ENCODE data around the gene GRB2.

The GRB2 gene

GRCh38 chr17:75430159-75430974 lies 24.9 kb upstream of the GRB2 start:
- H3K27me3 ChIP-seq, result peaks cover 6% of the 10 kb centered on the region
- TF ChIP-seq CTCF (IDR thresholded peaks at IDR 0.05; ENCODE audit: low read depth, low read length), result no peak
- H3K36me3 ChIP-seq, result no peaks in the 10 kb centered on the region
- DNase-seq, result no peak
- H3K9me3 ChIP-seq, result no peaks in the 10 kb centered on the region
- no peak overlapping the region for H3K4me3 ChIP-seq (ENCODE audit: low read depth, low read length)
- no peaks in the 10 kb centered on the region for H3K4me1 ChIP-seq

- no peak overlapping the region for H3K4me3 ChIP-seq (ENCODE audit: low read depth, low read length)
- H3K36me3 ChIP-seq, result no peaks in the 10 kb centered on the region
- no peaks in the 10 kb centered on the region for H3K4me1 ChIP-seq
- no peaks in the 10 kb centered on the region for H3K27me3 ChIP-seq
- no peak for TF ChIP-seq CTCF (IDR thresholded peaks at IDR 0.05; ENCODE audit: low read depth, low read length)
- no peaks in the 10 kb centered on the region for H3K9me3 ChIP-seq
- DNase-seq, result no peak
Observed at GRCh38 chr17:75428543-75429469, 23.3 kb upstream of the GRB2 start.

DNA sequence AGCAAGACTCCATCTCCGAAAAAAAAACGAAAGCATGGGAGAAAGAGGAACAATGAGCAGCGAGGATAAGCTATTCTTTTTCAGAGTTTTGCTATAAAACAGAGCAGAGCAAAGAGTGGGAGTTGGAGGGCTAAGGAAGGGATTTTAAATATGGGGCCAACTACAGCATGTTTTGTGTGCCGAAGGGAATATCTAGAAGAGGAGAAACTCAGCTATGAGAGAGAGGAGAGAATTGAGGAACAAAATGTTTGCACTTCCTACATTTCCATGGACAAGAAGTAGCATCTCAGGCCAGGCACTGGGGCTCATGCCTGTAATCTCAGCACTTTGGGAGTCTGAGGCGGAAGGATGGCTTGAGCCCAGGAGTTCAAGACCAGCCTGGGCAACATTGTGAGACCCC lies 13.1 kb upstream of the GRB2 start:
- Histone ChIP-seq H3K4me3 (ENCODE audit: low read depth, low read length) (no peak overlapping the region), H3K4me1 (no peaks in the 10 kb centered on the region), H3K27me3 (peaks cover 20% of the 10 kb centered on the region), H3K36me3 (no peaks in the 10 kb centered on the region), H3K9me3 (no peaks in the 10 kb centered on the region)
- no peak for TF ChIP-seq CTCF (IDR thresholded peaks at IDR 0.05; ENCODE audit: low read depth, low read length)
- no peak for DNase-seq

- no peak overlapping the region for H3K4me3 ChIP-seq (ENCODE audit: low read depth, low read length)
- DNase-seq, result no peak
- TF ChIP-seq CTCF (IDR thresholded peaks at IDR 0.05; ENCODE audit: low read depth, low read length), result no peak
- H3K36me3 ChIP-seq, result no peaks in the 10 kb centered on the region
- H3K4me1 ChIP-seq, result no peaks in the 10 kb centered on the region
- H3K9me3 ChIP-seq, result no peaks in the 10 kb centered on the region
- H3K27me3 ChIP-seq, result peaks cover 20% of the 10 kb centered on the region
Observed at GRCh38 chr17:75417054-75417580, 11.6 kb upstream of the GRB2 start.

- Histone ChIP-seq H3K4me3 (ENCODE audit: low read depth, low read length) (no peak overlapping the region), H3K27me3 (peaks cover 20% of the 10 kb centered on the region)
- TF ChIP-seq CTCF (IDR thresholded peaks at IDR 0.05; ENCODE audit: low read depth, low read length), result no peak
Observed at GRCh38 chr17:75416006-75416405, 10.5 kb upstream of the GRB2 start.

More at GRCh38 chr17:75416006-75416405, 10.5 kb upstream of the GRB2 start:
- no peak for DNase-seq
- Histone ChIP-seq H3K9me3 (no peaks in the 10 kb centered on the region), H3K4me1 (no peaks in the 10 kb centered on the region), H3K36me3 (no peaks in the 10 kb centered on the region)

Measured in BE2C (cell line).